Measurements from ENCODE around the gene MSX1.

The MSX1 gene

GRCh38 chr4:4901877-4902276 lies 42.4 kb downstream of the MSX1 start:
- peak; percentile 12 for TF ChIP-seq CTCF (IDR thresholded peaks at IDR 0.05; ENCODE audit: low read depth, low read length, missing control alignments)
- H3K4me3 ChIP-seq (replicated peaks; ENCODE audit: low read depth, low read length) = no peak overlapping the region
- no peak for DNase-seq (ENCODE audit: extremely low read depth, low read depth)

- TF ChIP-seq CTCF (IDR thresholded peaks at IDR 0.05; ENCODE audit: low read depth, low read length, missing control alignments) = no peak
- no peak for DNase-seq (ENCODE audit: extremely low read depth, low read depth)
- H3K4me3 ChIP-seq (replicated peaks; ENCODE audit: low read depth, low read length) = no peak overlapping the region
Measured at GRCh38 chr4:4912155-4912554, 52.7 kb downstream of the MSX1 start.

- no peak for DNase-seq (ENCODE audit: extremely low read depth, low read depth)
- TF ChIP-seq CTCF (IDR thresholded peaks at IDR 0.05; ENCODE audit: low read depth, low read length, missing control alignments) = no peak
- H3K4me3 ChIP-seq (replicated peaks; ENCODE audit: low read depth, low read length) = no peak overlapping the region
Measured at GRCh38 chr4:4913147-4913561, 53.7 kb downstream of the MSX1 start.
